Ovary (tissue), 9 donors: ENCODE results near the gene MOGAT2. TPM values are rescaled to one million over a fixed set of nuclear protein-coding genes. Genes with fewer than 3 reads are reported as not detected.

Experiments used
- DNase-seq, 5 donors: peaks; one replicate each; pipeline ENCODE4 v3.0.0-alpha.2; 2019 to 2020
- H3K27ac ChIP-seq, 2 donors: fragments of 200-600 bp; one replicate each; pipeline versions ENCODE4 v1.5.1 to v1.8.0; 2019 to 2022
- H3K27me3 ChIP-seq: fragments of 200-600 bp; one replicate; pipeline ENCODE4 v1.8.0; 2022
- H3K36me3 ChIP-seq: fragments of 200-600 bp; sonication (generic); one replicate; pipeline ENCODE4 v1.5.1; 2019
- H3K4me1 ChIP-seq: one replicate; pipeline ENCODE4 v1.8.1; 2013; ENCODE audit warnings: mild to moderate bottlenecking, moderate library complexity; ENCODE audit not compliant: insufficient read depth
- H3K4me3 ChIP-seq: fragments of 200-600 bp; sonication (generic); one replicate; pipeline ENCODE4 v1.5.1; 2017
- H3K9me3 ChIP-seq, 2 donors: fragments of 200-600 bp in 1 of 2; sonication (generic) in 1 of 2; one replicate each; pipeline versions ENCODE4 v1.5.1 to v1.8.1; 2013 to 2019; ENCODE audit warnings: mild to moderate bottlenecking in 1 of 2, moderate library complexity in 1 of 2
- CTCF ChIP-seq, 3 donors: fragments of 450-650 bp in 2 of 3; fragments of 200-600 bp in 1 of 3; IDR thresholded peaks; one replicate each; pipeline versions ENCODE4 v1.5.1 to v1.8.0; 2016 to 2022; ENCODE audit warnings: antibody characterized with exemption in 3 of 3, mild to moderate bottlenecking in 1 of 3
- EP300 ChIP-seq: sonication (generic); formaldehyde crosslinking; IDR thresholded peaks from one replicate; pipeline ENCODE4 v1.6.1; 2017; ENCODE audit warnings: antibody characterized with exemption
- POLR2A ChIP-seq: fragments of 450-650 bp; IDR thresholded peaks from one replicate; pipeline ENCODE4 v1.6.1; 2017; ENCODE audit warnings: antibody characterized with exemption, mild to moderate bottlenecking, moderate library complexity
- WGBS, 3 donors: extraction: QIAGEN DNeasy Blood & Tissue Kit in 1 of 3; methylation state at CpG; one replicate each; pipeline versions ENCODE4 v1.1.5 to v1.1.7; 2013 to 2017; 5-methylcytosine and 5-hydroxymethylcytosine counted together
- intact Hi-C, 4 donors: fragments of 100-400 bp; cut with DNase I; formaldehyde crosslinking; loops; one replicate each; pipeline versions ENCODE4 v1.11.0 to v1.15.1; 2022 to 2023
- polyA plus RNA-seq, 2 donors: library from polyadenylated mRNA; stranded (reverse); fragments of 200-250 nt in 1 of 2; fragments of 350-450 nt in 1 of 2; fragmentation: Illumina TruSeq in 1 of 2; extraction: RNeasy Lipid Tissue Mini Kit (QIAGEN cat#74804) in 1 of 2; gene quantifications; one replicate each; pipeline ENCODE4 v1.2.3, GENCODE V29; 2013 to 2014
- total RNA-seq, 7 donors: library from RNA; depleted of rRNA in 2 of 7; stranded (reverse); fragments of >200 nt in 2 of 7; fragmentation: NEBNext Ultra II Directional in 3 of 7; extraction: Animal tissue kit (Norgen Biotek cat#: 25700) in 3 of 7; gene quantifications; one replicate each; pipeline versions ENCODE4 v1.1.0 to v1.2.4, GENCODE V29; 2016 to 2023
- donor health status: DM: no; HTN: no; CAD: no; lungs with moderate emphysema.
- donor health status: DM: no; HTN: no; CAD: no.
- donor health status: Bipolar disorder and iron deficiency.
- donor health status: DM: yes; HTN: yes; CAD: no.
- donor health status: DM: no; HTN: no; CAD: no.
- donor health status: DM: yes; HTN: yes; CAD: no.

Gene MOGAT2
- total and polyA plus RNA-seq, 9 donors: 0.72 to 1.1 TPM; not detected in 7

DNA sequence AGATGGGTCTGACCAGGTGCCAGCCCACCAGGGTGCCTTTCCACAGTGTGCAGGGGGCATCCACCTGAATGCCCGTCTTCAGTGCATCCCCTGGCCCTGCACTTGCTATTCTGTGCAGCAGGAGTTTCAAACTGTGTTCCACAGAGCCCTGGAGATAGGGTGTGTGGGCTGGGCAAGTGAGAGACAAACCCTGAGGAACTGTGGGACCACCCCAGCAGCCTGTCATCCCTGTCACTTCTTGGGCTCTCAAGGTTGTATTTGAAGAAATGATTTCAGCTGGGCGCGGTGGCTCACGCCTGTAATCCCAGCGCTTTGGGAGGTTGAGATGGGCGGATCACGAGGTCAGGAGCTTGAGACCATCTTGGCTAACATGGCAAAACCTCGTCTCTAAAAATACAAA is 44.5 kb downstream of the MOGAT2 start:
- WGBS, 3 donors: 91 to 94% (median 92%) methylated on average over 8 of the region's 8 CpGs
- Histone ChIP-seq H3K27me3 (no peaks in the 10 kb centered on the region), H3K9me3 (no peaks in the 10 kb centered on the region), H3K4me3 (no peak overlapping the region), H3K4me1 (no peaks in the 10 kb centered on the region), H3K27ac (no peak overlapping the region), H3K36me3 (no peaks in the 10 kb centered on the region)
- TF ChIP-seq POLR2A (no peak), CTCF (IDR thresholded peaks at IDR 0.05) (no peak), EP300 (no peak)
- intact Hi-C loops: no loop called here
- DNase-seq: no peak

DNA sequence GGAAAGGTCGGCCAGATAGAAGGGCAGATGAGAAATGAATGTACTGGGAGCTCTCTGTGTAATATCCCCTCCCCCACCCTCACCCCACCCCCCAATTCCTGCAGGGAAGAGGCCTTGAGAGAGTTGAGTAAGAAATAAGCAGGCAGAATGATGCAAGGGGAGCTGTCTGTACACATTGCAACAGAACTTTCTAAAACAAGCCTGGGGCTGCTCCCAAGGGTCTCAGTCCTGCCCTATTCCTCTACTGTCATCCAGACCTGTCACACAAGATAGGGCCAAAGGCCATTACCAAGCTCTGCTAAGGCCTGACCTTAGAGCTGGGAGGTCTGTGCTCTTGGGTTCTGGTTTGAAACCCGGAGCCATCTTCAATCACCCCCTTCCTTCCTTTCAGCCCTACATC is 45.2 kb downstream of the MOGAT2 start:
- Histone ChIP-seq H3K27ac (no peak overlapping the region), H3K27me3 (no peaks in the 10 kb centered on the region), H3K4me1 (no peaks in the 10 kb centered on the region), H3K4me3 (no peak overlapping the region), H3K9me3 (no peaks in the 10 kb centered on the region), H3K36me3 (no peaks in the 10 kb centered on the region)
- TF ChIP-seq EP300 (no peak), CTCF (IDR thresholded peaks at IDR 0.05) (no peak), POLR2A (no peak)
- intact Hi-C loops: no loop called here
- no peak for DNase-seq
- WGBS, 3 donors: 61 to 76% (median 75%) methylated on average over 2 of the region's 2 CpGs

DNA sequence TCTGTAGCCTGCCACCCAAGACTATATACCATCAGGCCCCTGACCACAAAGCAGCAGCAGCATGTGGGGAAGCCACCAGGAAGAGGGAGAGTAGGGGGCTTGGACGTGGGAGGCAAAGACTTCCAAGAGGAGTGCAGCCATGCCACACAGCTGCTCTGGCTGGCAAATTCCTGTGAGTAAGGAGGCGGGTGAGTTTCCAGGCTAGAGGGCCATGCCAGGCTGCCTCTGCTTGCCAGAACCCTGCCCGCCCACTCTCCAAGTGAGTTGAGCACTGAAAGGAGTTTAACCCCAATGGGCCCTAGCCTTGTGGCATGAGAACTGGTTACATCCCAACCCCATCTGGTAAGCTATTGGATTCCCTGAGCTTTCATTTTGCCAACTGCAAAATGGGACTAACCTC is 46.2 kb downstream of the MOGAT2 start:
- H3K36me3 ChIP-seq: no peaks in the 10 kb centered on the region
- no peak for TF ChIP-seq POLR2A
- no peak for TF ChIP-seq EP300
- TF ChIP-seq CTCF (IDR thresholded peaks at IDR 0.05): no peak
- DNase-seq: no peak
- H3K4me1 ChIP-seq: peaks cover under 1% of the 10 kb centered on the region
- no peaks in the 10 kb centered on the region for H3K9me3 ChIP-seq
- intact Hi-C loops: no loop called here
- no peaks in the 10 kb centered on the region for H3K27me3 ChIP-seq
- H3K4me3 ChIP-seq: no peak overlapping the region
- WGBS, 3 donors: 69 to 79% (median 74%) methylated on average over 3 of the region's 3 CpGs
- H3K27ac ChIP-seq: no peak overlapping the region

DNA sequence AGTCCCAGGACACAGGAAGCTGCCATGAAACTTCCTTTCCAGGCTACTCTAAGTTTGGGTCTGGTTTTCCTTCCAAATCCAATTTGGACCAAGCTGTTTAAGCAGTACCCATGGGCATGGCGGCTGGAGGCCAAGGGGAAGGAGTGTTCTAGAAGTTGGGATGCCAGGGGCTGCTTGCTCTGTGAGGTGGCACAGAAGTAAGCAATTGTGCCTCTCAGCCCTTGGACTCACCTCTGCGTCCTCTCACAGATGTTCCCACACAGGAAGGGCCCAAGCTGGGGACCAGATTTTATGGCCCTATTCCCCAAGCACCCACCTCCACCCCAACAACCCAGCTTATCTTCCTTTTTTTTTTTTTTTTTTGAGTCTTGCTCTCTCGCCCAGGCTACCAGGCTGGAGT is 47.5 kb downstream of the MOGAT2 start:
- DNase-seq: no peak
- intact Hi-C loops: loop anchor here in 1 of 4 donors (5.0 kb wide), 1 partner anchor 218 kb away; no protein-coding TSS in a partner anchor
- H3K27ac ChIP-seq: no peak overlapping the region
- peaks cover 2% of the 10 kb centered on the region for H3K4me1 ChIP-seq
- H3K9me3 ChIP-seq: no peaks in the 10 kb centered on the region
- no peaks in the 10 kb centered on the region for H3K36me3 ChIP-seq
- no peak for TF ChIP-seq EP300
- TF ChIP-seq CTCF (IDR thresholded peaks at IDR 0.05): no peak
- TF ChIP-seq POLR2A: no peak
- no peak overlapping the region for H3K4me3 ChIP-seq
- H3K27me3 ChIP-seq: no peaks in the 10 kb centered on the region
- 96 to 99% (median 97%) methylated on average over 3 of the region's 3 CpGs for WGBS, 3 donors
